CD1c-positive myeloid dendritic cell (primary cell): ENCODE results near the gene ZNF106.
A peak's percentile ranks its signal among the peaks of the same experiment; 100 is the strongest.

Experiments used
- DNase-seq: peaks from one replicate; pipeline ENCODE4 v3.0.0-alpha.2; 2016; ENCODE audit errors: extremely low spot score

The ZNF106 gene

GRCh38 chr15:42405863-42406482, 85.0 kb downstream of the ZNF106 start:
- DNase-seq = no peak

- no peak for DNase-seq
Observed at GRCh38 chr15:42404461-42405235, 86.3 kb downstream of the ZNF106 start.

- no peak for DNase-seq
Observed at GRCh38 chr15:42403389-42403788, 87.6 kb downstream of the ZNF106 start.

GRCh38 chr15:42402455-42403205, 88.3 kb downstream of the ZNF106 start:
- peak; percentile 53 for DNase-seq

GRCh38 chr15:42401544-42402454, 89.1 kb downstream of the ZNF106 start:
- peak; percentile 4 for DNase-seq

- DNase-seq = no peak
Observed at GRCh38 chr15:42395838-42396237, 95.1 kb downstream of the ZNF106 start.

GRCh38 chr15:42394106-42394505, 96.8 kb downstream of the ZNF106 start:
- DNase-seq = no peak

GRCh38 chr15:42392309-42393024, 98.5 kb downstream of the ZNF106 start:
- DNase-seq = no peak

GRCh38 chr15:42387603-42388002, 103.3 kb downstream of the ZNF106 start:
- no peak for DNase-seq

- DNase-seq = no peak
Observed at GRCh38 chr15:42385980-42386700, 104.8 kb downstream of the ZNF106 start.

- DNase-seq = no peak
Observed at GRCh38 chr15:42385206-42385979, 105.5 kb downstream of the ZNF106 start.

GRCh38 chr15:42384597-42384996, 106.3 kb downstream of the ZNF106 start:
- DNase-seq = no peak

- DNase-seq = no peak
Observed at GRCh38 chr15:42378011-42378410, 112.9 kb downstream of the ZNF106 start.

GRCh38 chr15:42375941-42376340, 115.0 kb downstream of the ZNF106 start:
- no peak for DNase-seq

GRCh38 chr15:42375252-42375651, 115.7 kb downstream of the ZNF106 start:
- no peak for DNase-seq

- DNase-seq = no peak
Observed at GRCh38 chr15:42374810-42375209, 116.1 kb downstream of the ZNF106 start.

GRCh38 chr15:42373936-42374335, 117.0 kb downstream of the ZNF106 start:
- no peak for DNase-seq

GRCh38 chr15:42373274-42373673, 117.7 kb downstream of the ZNF106 start:
- no peak for DNase-seq

GRCh38 chr15:42371096-42371495, 119.8 kb downstream of the ZNF106 start:
- DNase-seq = no peak

- DNase-seq = no peak
Observed at GRCh38 chr15:42368096-42368495, 122.8 kb downstream of the ZNF106 start.
